NCI-H524 (cell line): ENCODE data around the gene FGD5.
A peak's percentile ranks its signal among the peaks of the same experiment; 100 is the strongest.

Experiments
- DNase-seq, 2 experiments: peaks; one replicate each; lab custom pipeline; 2025; lab: John Stamatoyannopoulos, UW

The FGD5 gene

GRCh38 chr3:14787630-14788029, 31.1 kb upstream of the FGD5 start:
- peak in 1 of 2 experiments; percentile 5 for DNase-seq

DNA sequence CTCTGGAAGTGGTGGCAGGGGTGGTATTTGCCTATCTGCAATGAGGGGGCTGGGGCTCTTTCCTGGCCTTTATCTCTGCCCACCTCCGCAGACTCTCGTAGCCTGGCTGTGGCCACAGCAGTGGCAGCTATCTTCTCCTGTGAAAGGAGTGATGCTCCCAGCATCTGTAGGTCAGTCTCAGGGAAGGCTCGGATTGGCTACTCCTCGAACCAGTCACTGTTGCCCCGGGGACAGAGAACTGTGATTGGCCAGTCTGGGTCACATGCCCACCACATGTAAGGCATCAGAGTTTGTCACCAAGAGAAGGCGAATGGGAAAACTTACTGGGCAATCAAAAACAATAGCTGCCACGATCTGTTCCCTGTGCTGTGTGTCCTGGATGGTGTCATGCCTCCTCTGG, 30.1 kb upstream of the FGD5 start:
- DNase-seq, result no peak

GRCh38 chr3:14789221-14789620, 29.5 kb upstream of the FGD5 start:
- DNase-seq, result no peak

DNA sequence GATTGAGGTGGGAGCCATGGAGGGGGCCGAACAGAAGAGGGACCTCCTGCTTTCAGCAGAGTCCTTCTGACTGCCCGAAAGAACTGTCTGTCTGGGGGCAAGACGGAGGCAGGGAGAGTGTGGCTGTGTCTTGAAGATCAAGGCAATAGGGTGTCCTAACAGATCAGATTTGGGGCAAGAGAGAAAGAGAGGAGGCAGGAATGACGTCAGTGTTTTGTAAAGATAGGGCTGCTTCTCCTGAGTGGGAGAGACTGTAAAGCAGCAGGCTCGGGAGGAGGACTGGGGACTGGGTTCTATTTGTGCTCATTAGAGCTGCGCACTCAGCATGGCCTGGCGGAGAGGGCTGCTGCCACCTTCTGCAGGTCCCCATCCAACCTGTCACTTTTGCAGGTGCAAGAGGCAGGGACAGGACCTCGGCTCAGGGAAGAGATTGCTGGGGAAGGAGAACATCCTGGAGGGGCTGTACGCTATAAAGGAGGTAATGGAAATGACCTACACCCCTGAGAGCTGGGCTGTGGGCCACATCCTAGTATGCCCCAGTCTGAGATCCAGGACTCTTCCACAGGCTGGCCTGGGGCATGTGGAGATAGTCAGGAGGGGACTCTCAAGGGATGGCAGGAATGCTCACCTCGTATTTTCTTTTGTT, 29.0 kb upstream of the FGD5 start:
- DNase-seq, result no peak

GRCh38 chr3:14791343-14791945, 27.3 kb upstream of the FGD5 start:
- peak in 1 of 2 experiments; percentile 59 for DNase-seq

DNA sequence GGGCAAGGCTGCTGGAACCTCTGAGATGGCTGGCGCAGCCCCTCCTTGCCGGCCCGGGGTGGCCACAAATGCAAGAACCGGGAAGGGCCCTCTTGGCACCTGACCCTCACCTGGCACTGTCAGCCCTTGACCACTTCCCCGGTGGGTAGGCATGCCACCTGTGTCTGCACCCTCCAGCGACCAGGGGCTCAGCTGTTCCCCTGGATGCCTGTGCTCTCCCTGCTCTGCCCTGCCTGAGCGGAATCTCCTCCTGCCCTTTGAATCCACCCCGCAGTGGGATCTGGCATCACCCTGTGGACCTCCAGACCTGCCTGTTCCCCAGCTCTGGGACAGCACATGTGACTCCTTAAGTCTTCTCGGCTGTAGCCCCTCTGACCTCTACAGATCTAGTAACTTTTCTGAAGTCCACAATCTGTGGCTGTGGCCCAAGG, 26.1 kb upstream of the FGD5 start:
- DNase-seq, result no peak

GRCh38 chr3:14793126-14793857, 25.5 kb upstream of the FGD5 start:
- DNase-seq, result no peak

GRCh38 chr3:14793858-14794234, 24.9 kb upstream of the FGD5 start:
- no peak for DNase-seq

GRCh38 chr3:14794435-14794834, 24.3 kb upstream of the FGD5 start:
- DNase-seq, result no peak

DNA sequence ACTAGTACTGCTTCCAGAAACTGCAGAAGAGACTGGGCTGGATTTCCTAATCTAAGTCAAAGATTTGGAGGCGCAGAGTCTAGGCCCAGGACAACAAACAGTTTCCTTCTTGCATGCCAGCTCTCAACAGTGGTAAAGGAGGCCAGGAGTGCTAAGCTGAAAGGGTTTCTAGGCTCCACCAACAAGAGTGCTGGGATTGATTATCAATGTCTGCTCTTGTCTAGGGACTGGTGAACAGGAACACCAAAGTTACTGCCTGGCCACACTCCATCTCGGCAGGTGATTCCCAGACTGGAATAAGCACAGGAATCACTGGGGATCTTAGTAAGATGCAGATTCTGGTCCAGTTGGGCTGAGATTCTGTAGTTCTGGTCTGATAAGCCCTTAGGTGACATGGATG, 22.8 kb upstream of the FGD5 start:
- no peak for DNase-seq

DNA sequence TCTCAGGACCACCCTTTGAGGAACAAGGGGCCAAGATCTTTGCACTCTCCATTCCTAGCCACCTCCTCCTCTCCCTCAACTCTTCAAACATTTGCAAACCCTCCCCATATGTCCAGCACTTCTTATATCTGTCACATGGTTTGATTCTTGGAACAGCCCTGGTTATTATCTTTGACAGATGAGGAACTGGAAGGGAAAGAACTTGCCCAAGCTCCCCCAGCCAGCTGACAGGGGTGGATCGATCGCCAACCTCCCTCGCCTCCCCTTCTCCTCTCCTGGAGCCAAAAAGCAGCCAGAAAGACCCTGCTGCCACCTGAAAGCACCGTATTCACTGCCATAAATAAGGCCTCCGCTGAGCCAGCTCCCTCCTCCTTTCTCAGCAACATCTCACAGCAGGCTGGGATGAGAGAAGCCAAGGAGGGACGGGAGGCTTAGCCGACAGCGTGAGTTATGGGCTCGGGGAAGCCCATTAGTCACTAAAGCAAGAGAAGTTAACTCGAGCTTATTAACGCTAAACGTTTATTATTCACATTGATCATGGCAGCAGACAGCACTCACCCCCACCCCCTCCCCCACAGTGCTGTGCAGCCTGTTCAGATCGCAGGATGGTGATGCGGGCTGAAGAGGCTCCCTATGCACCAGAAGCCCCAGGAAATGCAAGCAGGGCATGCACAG, 22.2 kb upstream of the FGD5 start:
- peak in 1 of 2 experiments; percentile 10 for DNase-seq

DNA sequence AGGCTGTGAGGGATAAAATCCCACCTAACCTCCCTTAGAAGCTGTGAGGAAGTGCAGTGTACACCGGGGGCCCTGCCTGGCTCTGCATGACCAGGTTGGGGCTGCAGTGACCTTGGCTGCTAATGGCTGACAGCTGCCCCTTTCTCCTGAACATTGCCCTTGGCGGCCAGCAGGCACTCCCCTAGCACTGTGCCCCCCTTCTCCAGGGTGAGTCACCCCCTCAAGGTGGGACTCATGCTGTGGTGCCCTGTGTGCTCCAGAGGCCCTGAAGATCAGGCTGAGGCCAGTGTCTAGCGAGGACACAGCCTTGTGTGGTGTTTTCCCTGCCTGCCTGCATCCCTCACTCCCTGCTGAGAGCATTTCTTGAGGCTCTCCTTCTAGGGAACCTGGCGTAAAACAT, 21.0 kb upstream of the FGD5 start:
- no peak for DNase-seq

DNA sequence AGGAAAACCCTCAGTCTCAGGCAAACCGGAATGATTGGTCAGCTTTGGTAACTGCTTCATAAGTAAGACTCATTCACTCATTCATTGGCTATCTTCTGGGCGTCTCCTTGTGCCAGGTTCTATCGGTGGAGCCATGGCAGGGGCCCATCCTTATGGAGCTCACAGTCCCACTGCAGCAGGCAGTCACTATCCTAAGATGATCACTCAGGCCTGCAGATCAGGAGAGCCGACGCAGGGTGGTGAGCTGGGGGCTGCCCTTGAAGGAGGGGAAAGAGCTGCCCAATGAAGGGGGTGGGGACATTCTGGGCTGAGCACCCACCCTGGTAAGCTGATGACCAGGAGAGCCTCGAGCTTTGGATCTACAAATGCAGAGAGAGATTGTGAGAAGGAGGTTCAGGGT, 20.5 kb upstream of the FGD5 start:
- DNase-seq, result no peak

- DNase-seq, result no peak
Observed at GRCh38 chr3:14799146-14799545, 19.6 kb upstream of the FGD5 start.

- no peak for DNase-seq
Observed at GRCh38 chr3:14801031-14801430, 17.7 kb upstream of the FGD5 start.

- no peak for DNase-seq
Observed at GRCh38 chr3:14801668-14802380, 16.9 kb upstream of the FGD5 start.

DNA sequence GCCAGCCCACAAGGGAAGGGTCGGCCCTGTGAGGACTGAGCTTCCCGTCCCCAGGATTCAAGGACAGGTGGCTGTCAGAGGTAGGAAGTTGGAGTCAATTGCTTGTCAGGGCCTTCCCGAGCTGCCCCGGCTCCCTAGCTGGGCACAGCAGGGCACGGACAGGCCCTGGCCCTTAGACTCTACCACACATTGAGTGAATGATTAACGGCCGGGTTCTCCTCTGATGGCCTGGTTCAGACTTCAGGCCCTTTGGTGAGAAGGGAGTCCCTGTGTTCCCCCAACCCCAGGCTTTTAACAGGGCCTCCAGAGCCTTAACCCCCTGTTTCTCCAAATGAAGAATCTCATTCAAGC, 16.4 kb upstream of the FGD5 start:
- DNase-seq, result no peak

DNA sequence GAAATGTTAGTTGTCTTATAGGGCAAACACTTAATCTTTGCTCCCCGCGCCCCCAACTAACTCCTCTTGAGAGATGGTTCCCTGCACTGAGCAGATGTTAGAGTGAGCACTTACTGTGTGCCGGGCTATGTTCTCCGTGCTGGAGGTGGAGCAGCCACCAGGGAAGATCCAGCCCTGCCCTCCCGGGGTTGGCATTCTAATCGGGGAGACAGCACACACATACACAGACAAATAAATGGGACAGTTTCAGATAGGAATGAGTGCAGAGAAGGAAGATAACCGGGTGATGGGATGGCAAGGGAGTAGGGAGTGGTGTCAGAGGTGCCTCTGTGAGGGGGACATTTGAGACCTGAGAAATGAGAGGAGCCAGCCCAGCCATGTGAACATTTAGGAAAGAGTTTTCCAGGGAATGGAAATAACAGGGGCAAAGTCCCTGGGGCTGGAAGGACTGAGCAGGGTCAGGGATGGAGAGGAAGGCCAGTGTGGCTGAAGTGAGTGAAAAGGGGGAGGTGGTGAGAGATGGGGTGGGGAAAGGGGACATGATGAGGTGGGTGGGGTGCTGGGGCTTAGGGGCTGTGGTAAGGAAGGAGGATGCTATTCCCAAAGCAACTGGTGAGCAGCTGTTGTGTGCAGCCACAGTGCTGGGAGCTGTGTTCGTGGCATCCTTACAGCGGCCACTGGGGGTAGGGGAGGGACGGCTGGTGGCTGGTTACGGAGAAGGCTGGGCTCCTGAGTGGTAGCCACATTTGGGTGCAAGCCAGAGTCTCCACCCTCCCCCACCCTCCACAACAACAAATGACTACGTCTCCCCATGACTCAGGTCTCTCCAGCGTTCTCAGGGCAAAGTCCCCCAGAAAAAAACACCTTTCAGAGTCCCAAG, 15.4 kb upstream of the FGD5 start:
- DNase-seq, result peak in 1 of 2 experiments; percentile 25

DNA sequence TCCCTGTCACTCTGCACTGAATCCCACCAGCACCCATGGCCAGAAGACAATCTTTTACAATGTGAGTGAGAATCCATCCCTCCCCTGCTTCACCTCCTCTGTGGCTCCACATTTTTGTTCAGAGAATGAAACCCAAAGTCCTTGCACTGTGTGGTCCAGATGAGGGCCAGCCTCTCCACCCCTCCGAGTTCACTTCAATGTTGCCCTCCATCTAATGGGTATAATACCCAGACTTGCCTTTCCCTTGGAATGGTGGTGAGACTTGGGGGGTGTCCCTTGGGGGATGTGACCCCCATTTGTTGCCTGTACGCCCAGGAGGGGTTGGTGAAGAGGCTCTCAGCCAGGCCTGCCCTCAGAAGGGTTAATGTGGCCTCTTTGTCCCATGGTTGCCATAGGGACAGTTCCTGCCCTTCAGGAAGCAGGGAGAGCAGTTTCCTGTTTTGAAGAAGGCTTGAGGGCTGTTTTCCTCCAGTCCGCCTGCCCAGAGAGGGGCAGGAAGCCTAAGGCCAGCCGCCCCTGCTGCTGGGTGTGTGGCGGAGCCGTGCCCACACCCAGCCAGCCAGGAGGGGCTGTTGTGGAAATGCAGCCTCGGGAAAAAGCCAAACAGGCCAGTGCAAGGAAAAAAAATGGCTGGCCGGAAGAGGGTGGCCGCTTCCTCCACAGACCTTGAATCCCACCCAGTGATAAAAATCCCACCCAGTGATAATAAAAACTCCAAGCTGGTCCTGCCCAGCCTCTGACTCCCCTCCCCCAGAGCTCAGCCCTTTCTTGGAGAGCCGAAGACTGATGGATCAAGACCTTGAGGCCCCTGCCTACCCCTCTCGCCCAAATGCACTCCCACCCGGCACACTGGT, 14.6 kb upstream of the FGD5 start:
- DNase-seq, result no peak
